ENCODE results near the gene AGPAT1. TPM values are rescaled to one million over a fixed set of nuclear protein-coding genes. Genes with fewer than 3 reads are reported as not detected.

The AGPAT1 gene
- total RNA-seq, 1 experiment from 2014 or later = 55.6 TPM

DNA sequence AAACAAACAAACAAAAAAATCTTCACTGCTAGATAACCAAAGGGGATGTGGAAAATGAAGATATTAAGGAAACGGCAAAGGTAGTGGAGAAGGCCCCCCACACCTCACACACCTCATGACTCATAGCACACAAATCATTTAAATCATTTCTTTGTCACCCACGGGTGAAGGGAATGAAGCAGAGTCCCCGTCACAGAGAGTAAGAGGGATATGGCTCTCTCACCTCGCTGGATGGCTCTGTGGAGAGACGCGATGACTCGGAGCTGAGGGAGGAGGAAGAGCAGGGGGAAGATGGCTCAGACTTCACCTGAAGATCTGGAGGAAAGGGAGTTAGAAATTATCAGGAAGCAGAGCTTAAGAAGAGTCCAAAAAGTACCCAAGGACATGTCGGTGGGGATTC, 49.0 kb downstream of the AGPAT1 start:
- TF ChIP-seq JUND (IDR thresholded peaks at IDR 0.05) = no peak
- TF ChIP-seq, protein P1, sequence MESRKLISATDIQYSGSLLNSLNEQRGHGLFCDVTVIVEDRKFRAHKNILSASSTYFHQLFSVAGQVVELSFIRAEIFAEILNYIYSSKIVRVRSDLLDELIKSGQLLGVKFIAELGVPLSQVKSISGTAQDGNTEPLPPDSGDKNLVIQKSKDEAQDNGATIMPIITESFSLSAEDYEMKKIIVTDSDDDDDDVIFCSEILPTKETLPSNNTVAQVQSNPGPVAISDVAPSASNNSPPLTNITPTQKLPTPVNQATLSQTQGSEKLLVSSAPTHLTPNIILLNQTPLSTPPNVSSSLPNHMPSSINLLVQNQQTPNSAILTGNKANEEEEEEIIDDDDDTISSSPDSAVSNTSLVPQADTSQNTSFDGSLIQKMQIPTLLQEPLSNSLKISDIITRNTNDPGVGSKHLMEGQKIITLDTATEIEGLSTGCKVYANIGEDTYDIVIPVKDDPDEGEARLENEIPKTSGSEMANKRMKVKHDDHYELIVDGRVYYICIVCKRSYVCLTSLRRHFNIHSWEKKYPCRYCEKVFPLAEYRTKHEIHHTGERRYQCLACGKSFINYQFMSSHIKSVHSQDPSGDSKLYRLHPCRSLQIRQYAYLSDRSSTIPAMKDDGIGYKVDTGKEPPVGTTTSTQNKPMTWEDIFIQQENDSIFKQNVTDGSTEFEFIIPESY (IDR thresholded peaks at IDR 0.05; ENCODE audit: extremely low read depth, insufficient replicate concordance, low read length) = no peak
- TF ChIP-seq YY1 (IDR thresholded peaks at IDR 0.05; ENCODE audit: extremely low read depth, insufficient replicate concordance, low read depth, low read length) = no peak
- BruUV-seq (replicated peaks) = no TSS peak
- no peaks in the 10 kb centered on the region for H4K20me1 ChIP-seq (ENCODE audit: insufficient read depth)
- no peaks in the 10 kb centered on the region for H3K9me3 ChIP-seq (ENCODE audit: control insufficient read depth in 1 of 2, insufficient read depth in 1 of 2, low read depth in 1 of 2, low read length in 2 of 2)
- H3K79me2 ChIP-seq (ENCODE audit: insufficient read depth, low read length) = peaks cover 27% of the 10 kb centered on the region
- peaks cover 24 to 31% of the 10 kb centered on the region in 2 experiments for H3K4me1 ChIP-seq (ENCODE audit: control insufficient read depth in 1 of 2, insufficient read depth in 2 of 2, low read length in 2 of 2)
- POLR2A ChIA-PET = interaction anchor here (1.2 to 1.9 kb wide), 3 partner anchors 51 to 69 kb away, joined by 4 to 10 read pairs (median 4); partner anchors contain the start of gene PBX2
- H3K36me3 ChIP-seq (ENCODE audit: control insufficient read depth in 1 of 2, insufficient read depth in 2 of 2, low read length in 2 of 2) = peaks cover 0 to 2% of the 10 kb centered on the region in 2 experiments; a peak in 3 of 4 replicates
- no peaks in the 10 kb centered on the region for H3K9me2 ChIP-seq (ENCODE audit: insufficient read depth)
- CTCF ChIA-PET = interaction anchor here (1.2 to 1.8 kb wide), 2 partner anchors 8 to 69 kb away, joined by 4 to 18 read pairs; no protein-coding TSS in a partner anchor
- no peak overlapping the region for H2AFZ ChIP-seq (ENCODE audit: low read depth, low read length, poor library complexity, severe bottlenecking)
- RAD21 ChIA-PET (ENCODE audit: low non-redundant PET in 1 of 2, low total read pairs in 2 of 2, uncharacterized antibody in 2 of 2, unreplicated experiment in 2 of 2) = interaction anchor here in 1 of 2 experiments (0.6 kb wide), 1 partner anchor 445 kb away, joined by 4 read pairs; no protein-coding TSS in a partner anchor
- H3K27me3 ChIP-seq (ENCODE audit: insufficient read depth, low read length) = no peaks in the 10 kb centered on the region
- peak overlapping the region; percentile 93 for H3K9ac ChIP-seq (ENCODE audit: low read length)
- intact Hi-C loops (cut with micrococcal nuclease) = no loop called here
- H3K4me2 ChIP-seq (ENCODE audit: low read length) = peak overlapping the region; percentile 86
- peak overlapping the region; percentile 94 to 100 for H3K4me3 ChIP-seq (replicated peaks in 1 of 2; ENCODE audit: low read depth in 1 of 2, low read length in 2 of 2)
- ATAC-seq = no peak
- DNase-seq (ENCODE audit: low read depth, low spot score) = no peak
- no peak overlapping the region for H3K27ac ChIP-seq (ENCODE audit: low read depth, low read length)

DNA sequence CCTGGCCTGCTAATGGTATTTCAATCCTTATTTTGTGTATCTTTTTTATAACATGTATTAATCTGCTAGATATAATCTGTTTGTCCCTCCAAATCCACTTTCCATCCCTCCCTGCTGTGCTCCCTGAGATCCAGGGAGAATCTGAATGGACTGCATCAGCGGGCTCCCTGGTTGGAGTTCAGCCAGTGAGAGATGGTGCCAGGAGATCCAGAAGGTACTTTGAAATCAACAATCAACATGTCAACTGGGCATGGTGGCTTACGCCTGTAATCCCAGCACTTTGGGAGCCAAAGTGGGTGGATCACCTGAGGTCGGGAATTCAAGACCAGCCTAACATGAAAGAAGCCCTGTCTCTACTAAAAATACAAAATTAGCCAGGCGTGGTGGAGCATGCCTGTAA, 52.2 kb downstream of the AGPAT1 start:
- Histone ChIP-seq H3K36me3 (ENCODE audit: control insufficient read depth in 1 of 2, insufficient read depth in 2 of 2, low read length in 2 of 2) (peaks cover 8 to 9% of the 10 kb centered on the region in 2 experiments), H3K27ac (ENCODE audit: low read depth, low read length) (no peak overlapping the region), H3K4me1 (ENCODE audit: control insufficient read depth in 1 of 2, insufficient read depth in 2 of 2, low read length in 2 of 2) (peaks cover 12 to 23% of the 10 kb centered on the region in 2 experiments), H3K27me3 (ENCODE audit: insufficient read depth, low read length) (no peaks in the 10 kb centered on the region), H2AFZ (ENCODE audit: low read depth, low read length, poor library complexity, severe bottlenecking) (no peak overlapping the region), H3K9ac (ENCODE audit: low read length) (no peak overlapping the region), H3K4me3 (replicated peaks in 1 of 2; ENCODE audit: low read depth in 1 of 2, low read length in 2 of 2) (no peak overlapping the region), H3K79me2 (ENCODE audit: insufficient read depth, low read length) (peaks cover 16% of the 10 kb centered on the region; the same call in 1 of the 2 replicates), H3K4me2 (ENCODE audit: low read length) (no peak overlapping the region), H3K9me3 (ENCODE audit: control insufficient read depth in 1 of 2, insufficient read depth in 1 of 2, low read depth in 1 of 2, low read length in 2 of 2) (no peaks in the 10 kb centered on the region), H4K20me1 (ENCODE audit: insufficient read depth) (no peaks in the 10 kb centered on the region), H3K9me2 (ENCODE audit: insufficient read depth) (no peaks in the 10 kb centered on the region)
- POLR2A ChIA-PET = no interaction called here
- DNase-seq (ENCODE audit: low read depth, low spot score) = no peak
- intact Hi-C loops (cut with micrococcal nuclease) = no loop called here
- CTCF ChIA-PET = no interaction called here
- ATAC-seq = no peak
- RAD21 ChIA-PET (ENCODE audit: low non-redundant PET in 1 of 2, low total read pairs in 2 of 2, uncharacterized antibody in 2 of 2, unreplicated experiment in 2 of 2) = no interaction called here
- no TSS peak for BruUV-seq (replicated peaks)
- no peak for TF ChIP-seq CEBPB (IDR thresholded peaks at IDR 0.05; ENCODE audit: low read depth)
- TF ChIP-seq, protein P2, sequence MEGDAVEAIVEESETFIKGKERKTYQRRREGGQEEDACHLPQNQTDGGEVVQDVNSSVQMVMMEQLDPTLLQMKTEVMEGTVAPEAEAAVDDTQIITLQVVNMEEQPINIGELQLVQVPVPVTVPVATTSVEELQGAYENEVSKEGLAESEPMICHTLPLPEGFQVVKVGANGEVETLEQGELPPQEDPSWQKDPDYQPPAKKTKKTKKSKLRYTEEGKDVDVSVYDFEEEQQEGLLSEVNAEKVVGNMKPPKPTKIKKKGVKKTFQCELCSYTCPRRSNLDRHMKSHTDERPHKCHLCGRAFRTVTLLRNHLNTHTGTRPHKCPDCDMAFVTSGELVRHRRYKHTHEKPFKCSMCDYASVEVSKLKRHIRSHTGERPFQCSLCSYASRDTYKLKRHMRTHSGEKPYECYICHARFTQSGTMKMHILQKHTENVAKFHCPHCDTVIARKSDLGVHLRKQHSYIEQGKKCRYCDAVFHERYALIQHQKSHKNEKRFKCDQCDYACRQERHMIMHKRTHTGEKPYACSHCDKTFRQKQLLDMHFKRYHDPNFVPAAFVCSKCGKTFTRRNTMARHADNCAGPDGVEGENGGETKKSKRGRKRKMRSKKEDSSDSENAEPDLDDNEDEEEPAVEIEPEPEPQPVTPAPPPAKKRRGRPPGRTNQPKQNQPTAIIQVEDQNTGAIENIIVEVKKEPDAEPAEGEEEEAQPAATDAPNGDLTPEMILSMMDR (IDR thresholded peaks at IDR 0.05 in 2 of 3, conservative IDR thresholded peaks at IDR 0.05 in 1 of 3; ENCODE audit: borderline replicate concordance in 1 of 3, insufficient read depth in 1 of 3, low read depth in 2 of 3, low read length in 2 of 3) = no peak
- TF ChIP-seq POLR2AphosphoS5 (IDR thresholded peaks at IDR 0.05; ENCODE audit: low read depth, low read length) = no peak
- TF ChIP-seq POLR2A (IDR thresholded peaks at IDR 0.05; ENCODE audit: borderline replicate concordance, extremely low read depth, insufficient read depth, insufficient read length) = no peak
- TF ChIP-seq, protein P3, sequence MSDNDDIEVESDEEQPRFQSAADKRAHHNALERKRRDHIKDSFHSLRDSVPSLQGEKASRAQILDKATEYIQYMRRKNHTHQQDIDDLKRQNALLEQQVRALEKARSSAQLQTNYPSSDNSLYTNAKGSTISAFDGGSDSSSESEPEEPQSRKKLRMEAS (IDR thresholded peaks at IDR 0.05) = no peak
- no peak for TF ChIP-seq YY1 (IDR thresholded peaks at IDR 0.05; ENCODE audit: extremely low read depth, insufficient replicate concordance, low read depth, low read length)
- no peak for TF ChIP-seq JUND (IDR thresholded peaks at IDR 0.05)
- no peak for TF ChIP-seq SP1 (IDR thresholded peaks at IDR 0.05; ENCODE audit: low read depth)
- no peak for TF ChIP-seq FOSL1 (IDR thresholded peaks at IDR 0.05; ENCODE audit: low read depth)
- TF ChIP-seq, protein P4, sequence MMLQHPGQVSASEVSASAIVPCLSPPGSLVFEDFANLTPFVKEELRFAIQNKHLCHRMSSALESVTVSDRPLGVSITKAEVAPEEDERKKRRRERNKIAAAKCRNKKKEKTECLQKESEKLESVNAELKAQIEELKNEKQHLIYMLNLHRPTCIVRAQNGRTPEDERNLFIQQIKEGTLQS (IDR thresholded peaks at IDR 0.05) = no peak
- TF ChIP-seq EZH2phosphoT487 (IDR thresholded peaks at IDR 0.05; ENCODE audit: borderline replicate concordance) = no peak
- TF ChIP-seq EGR1 (IDR thresholded peaks at IDR 0.05; ENCODE audit: low read depth) = no peak
- no peak for TF ChIP-seq SRF (IDR thresholded peaks at IDR 0.05; ENCODE audit: low read depth)
- no peak for TF ChIP-seq SIN3A (IDR thresholded peaks at IDR 0.05; ENCODE audit: low read depth)
- TF ChIP-seq ZFX (IDR thresholded peaks at IDR 0.05) = no peak
- no peak for TF ChIP-seq CBX3 (IDR thresholded peaks at IDR 0.05; ENCODE audit: low read depth)

All from HCT116 (cell line).